HUES64 (cell line): ENCODE results near the gene PDE3A.
"Not testable (repeated sequence)": the region's sequence is repeated elsewhere in the genome, so short reads cannot be mapped to it uniquely, and the experiment has no call there.

ENCODE experiments used
- H3K27ac ChIP-seq: 2 replicates; pipeline ENCODE4 v1.7.0; 2013; ENCODE audit warnings: low read depth, low read length, inconsistent platforms
- H3K27me3 ChIP-seq: 2 replicates; pipeline ENCODE4 v1.6.1; 2013; ENCODE audit warnings: mild to moderate bottlenecking, low read length; ENCODE audit not compliant: insufficient read depth
- H3K36me3 ChIP-seq: 2 replicates; pipeline ENCODE4 v1.6.1; 2013; ENCODE audit warnings: mild to moderate bottlenecking, low read length; ENCODE audit not compliant: insufficient read depth
- H3K4me1 ChIP-seq: 2 replicates; pipeline ENCODE4 v1.6.1; 2013; ENCODE audit warnings: mild to moderate bottlenecking, low read length, moderate library complexity; ENCODE audit not compliant: insufficient read depth
- H3K4me3 ChIP-seq: 2 replicates; pipeline ENCODE4 v1.5.1; 2013; ENCODE audit warnings: mild to moderate bottlenecking, low read length, moderate library complexity
- H3K9ac ChIP-seq: 2 replicates; pipeline ENCODE4 v1.6.1; 2013; ENCODE audit warnings: mild to moderate bottlenecking, low read depth, low read length
- H3K9me3 ChIP-seq: 2 replicates; pipeline ENCODE4 v1.6.1; 2013; ENCODE audit warnings: low read depth, low read length; ENCODE audit not compliant: insufficient read depth
- WGBS: fragments of 150-250, 120-280 bp; methylation state at CpG from one replicate; pipeline ENCODE4 v1.1.7; 2013; ENCODE audit warnings: missing lambda C conversion rate; 5-methylcytosine and 5-hydroxymethylcytosine counted together

Gene PDE3A

DNA sequence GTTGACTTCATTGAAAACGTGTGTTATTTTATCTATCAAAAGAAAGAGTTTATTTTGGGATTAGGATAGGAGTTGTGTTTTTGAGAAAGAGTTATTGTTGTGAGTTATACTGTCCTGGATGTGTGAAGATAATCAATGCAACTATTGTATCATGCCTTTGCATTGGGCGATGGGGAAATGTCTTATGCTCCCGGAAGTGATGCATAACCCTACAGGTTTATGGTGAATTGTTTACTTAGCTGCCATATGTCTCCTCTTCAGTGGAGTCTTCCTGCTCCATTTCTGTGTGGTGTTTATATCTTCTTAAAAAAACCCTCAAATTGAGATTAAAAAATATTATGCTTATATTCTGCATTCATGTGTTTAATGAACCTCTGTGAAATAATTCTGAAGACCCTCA lies 6.5 kb downstream of the PDE3A start:
- 68% methylated on average over 3 of the region's 3 CpGs for WGBS
- H3K9me3 ChIP-seq: no peaks in the 10 kb centered on the region

DNA sequence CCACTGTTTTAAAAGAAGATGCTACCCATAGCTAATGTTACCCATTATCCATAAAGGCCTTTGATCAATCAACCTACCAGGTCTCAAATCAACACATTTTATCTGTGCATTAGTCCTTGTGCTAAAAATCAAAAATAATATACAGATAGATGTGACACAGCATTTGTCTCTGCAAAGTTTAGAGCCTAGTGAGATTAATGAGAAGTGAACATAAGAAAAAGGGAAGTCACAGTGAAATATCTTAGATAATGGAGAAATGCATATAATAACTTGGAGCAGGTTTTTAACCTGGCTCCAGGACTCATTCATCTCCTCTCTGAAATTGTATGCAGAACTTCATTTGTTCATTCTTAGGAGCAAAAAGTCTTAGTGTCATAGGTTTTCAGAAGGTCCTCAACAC lies 7.2 kb downstream of the PDE3A start:
- Histone ChIP-seq H3K4me3 (no peak overlapping the region), H3K9me3 (no peaks in the 10 kb centered on the region), H3K27ac (no peak overlapping the region), H3K36me3 (no peaks in the 10 kb centered on the region), H3K4me1 (peaks cover 12% of the 10 kb centered on the region), H3K27me3 (peaks cover 15% of the 10 kb centered on the region), H3K9ac (no peak overlapping the region)

More for the DNA sequence above, 6.5 kb downstream of the PDE3A start:
- H3K36me3 ChIP-seq: no peaks in the 10 kb centered on the region
- H3K9ac ChIP-seq: no peak overlapping the region
- no peak overlapping the region for H3K27ac ChIP-seq
- no peak overlapping the region for H3K4me3 ChIP-seq
- H3K4me1 ChIP-seq: peaks cover 15% of the 10 kb centered on the region
- H3K27me3 ChIP-seq: peaks cover 23% of the 10 kb centered on the region

DNA sequence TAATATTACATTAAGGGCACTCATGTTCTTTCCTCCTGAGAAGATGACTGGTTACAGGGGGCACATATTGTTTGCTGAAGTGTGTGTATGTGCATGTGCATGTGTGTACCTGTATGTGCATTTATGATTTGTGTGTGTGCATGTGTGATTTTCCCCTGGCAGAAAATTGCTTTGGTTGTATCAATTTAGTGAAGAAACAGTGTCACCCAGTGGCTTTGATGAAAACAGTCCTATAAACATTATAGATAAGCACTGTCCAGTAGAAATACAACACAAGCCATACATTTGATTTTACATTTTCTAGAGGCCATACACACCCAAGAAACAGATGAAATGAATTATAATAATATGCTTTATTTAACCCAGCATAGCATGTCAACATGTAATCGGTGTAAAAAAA lies 8.6 kb downstream of the PDE3A start:
- no peak overlapping the region for H3K9ac ChIP-seq
- H3K27ac ChIP-seq: no peak overlapping the region
- 0 out of 2 replicates have a peak, but pooled peaks cover 2% of the 10 kb centered on the region for H3K27me3 ChIP-seq
- H3K9me3 ChIP-seq: no peaks in the 10 kb centered on the region
- H3K36me3 ChIP-seq: no peaks in the 10 kb centered on the region
- WGBS: 80% methylated on average over 1 of the region's 1 CpG
- no peaks in the 10 kb centered on the region for H3K4me1 ChIP-seq
- no peak overlapping the region for H3K4me3 ChIP-seq

DNA sequence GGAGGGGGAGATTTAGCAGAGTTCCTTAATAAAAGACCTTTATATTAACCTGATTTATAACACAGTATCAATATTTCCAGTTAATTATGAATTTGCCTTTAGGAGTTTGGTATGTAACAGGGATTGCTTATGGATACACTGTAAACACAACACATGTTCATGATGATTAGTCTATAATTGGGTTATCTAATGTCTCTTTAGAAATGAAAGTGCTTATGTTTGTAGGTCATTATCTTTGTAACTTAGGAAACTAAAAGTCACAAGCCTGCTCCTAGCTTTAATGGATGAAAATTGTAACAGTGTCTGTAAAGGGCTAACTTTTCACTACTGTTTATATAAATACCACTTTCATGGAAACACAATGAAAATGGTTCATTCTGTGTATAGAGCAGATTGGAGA lies 9.4 kb downstream of the PDE3A start:
- no peaks in the 10 kb centered on the region for H3K27me3 ChIP-seq
- no peak overlapping the region for H3K27ac ChIP-seq
- no peak overlapping the region for H3K9ac ChIP-seq
- H3K4me3 ChIP-seq: no peak overlapping the region
- no peaks in the 10 kb centered on the region for H3K36me3 ChIP-seq
- H3K4me1 ChIP-seq: no peaks in the 10 kb centered on the region
- no peaks in the 10 kb centered on the region for H3K9me3 ChIP-seq

DNA sequence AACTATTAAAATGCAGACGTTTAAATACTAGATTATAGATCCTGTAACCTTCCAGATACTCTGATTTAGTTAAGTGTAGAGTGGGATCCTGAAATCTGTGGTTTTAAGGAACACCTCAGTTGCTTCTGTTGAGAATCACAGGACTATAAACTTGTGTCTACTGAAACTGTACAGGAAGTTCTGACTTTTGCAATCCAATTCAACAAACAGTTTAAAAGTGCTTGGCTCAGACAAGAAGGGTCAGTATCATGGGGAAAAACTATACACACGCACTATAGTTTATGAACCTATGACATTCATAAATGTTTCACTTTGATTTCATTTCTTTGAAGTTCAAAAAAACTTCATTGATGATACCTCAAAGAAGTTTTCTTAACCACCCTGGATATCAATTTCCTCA lies 13.8 kb downstream of the PDE3A start:
- 94% methylated on average over 1 of the region's 2 CpGs for WGBS
- no peaks in the 10 kb centered on the region for H3K36me3 ChIP-seq
- no peak overlapping the region for H3K4me3 ChIP-seq
- no peak overlapping the region for H3K27ac ChIP-seq
- peaks cover 3% of the 10 kb centered on the region; the same call in 1 of the 2 replicates for H3K9me3 ChIP-seq
- H3K4me1 ChIP-seq: no peaks in the 10 kb centered on the region
- no peak overlapping the region for H3K9ac ChIP-seq
- H3K27me3 ChIP-seq: no peaks in the 10 kb centered on the region

DNA sequence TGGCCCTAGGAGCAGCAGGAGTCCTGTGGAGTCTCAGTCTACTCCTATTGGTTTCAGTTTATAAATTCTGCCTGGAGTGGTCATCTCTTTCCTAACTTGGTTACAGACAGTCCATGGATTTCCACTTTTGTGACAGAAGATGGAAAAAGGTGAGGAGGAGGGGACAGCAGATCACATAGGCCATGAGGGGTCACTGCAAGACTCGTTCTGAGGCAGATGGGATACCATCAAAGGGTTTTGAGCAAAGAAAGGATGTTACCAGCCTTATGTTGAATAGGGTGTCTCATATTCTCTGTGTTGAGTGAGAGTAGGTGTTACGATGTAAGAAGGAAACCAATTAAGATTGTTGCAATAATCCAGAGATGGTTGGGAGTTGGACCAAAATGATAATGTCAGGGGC lies 15.3 kb downstream of the PDE3A start:
- Histone ChIP-seq H3K27me3 (no peaks in the 10 kb centered on the region), H3K9me3 (peaks cover 3% of the 10 kb centered on the region; the same call in 1 of the 2 replicates), H3K4me3 (no peak overlapping the region), H3K4me1 (no peaks in the 10 kb centered on the region), H3K27ac (no peak overlapping the region), H3K36me3 (no peaks in the 10 kb centered on the region), H3K9ac (no peak overlapping the region)
- WGBS: 83% methylated on average over 2 of the region's 2 CpGs

DNA sequence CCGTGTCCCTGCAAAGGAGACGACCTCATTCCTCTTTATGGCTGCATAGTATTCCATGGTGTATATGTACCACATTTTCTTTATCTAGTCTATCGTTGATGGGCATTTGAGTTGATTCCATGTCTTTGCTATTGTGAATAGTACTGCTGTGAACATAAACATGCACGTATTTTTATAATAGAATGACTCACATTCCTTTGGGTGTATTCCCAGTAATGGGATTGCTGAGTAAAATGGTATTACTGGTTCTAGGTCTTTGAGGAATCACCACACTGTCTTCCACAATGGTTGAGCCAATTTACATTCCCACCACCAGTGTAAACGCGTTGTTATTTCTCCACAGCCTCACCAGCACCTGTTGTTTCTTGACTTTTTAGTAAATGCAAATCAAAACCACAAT lies 16.5 kb downstream of the PDE3A start:
- H3K27ac ChIP-seq, H3K36me3 ChIP-seq, H3K4me1 ChIP-seq, H3K27me3 ChIP-seq, H3K4me3 ChIP-seq, H3K9ac ChIP-seq, H3K9me3 ChIP-seq: not testable (repeated sequence)
- WGBS: 88% methylated on average over 5 of the region's 6 CpGs

DNA sequence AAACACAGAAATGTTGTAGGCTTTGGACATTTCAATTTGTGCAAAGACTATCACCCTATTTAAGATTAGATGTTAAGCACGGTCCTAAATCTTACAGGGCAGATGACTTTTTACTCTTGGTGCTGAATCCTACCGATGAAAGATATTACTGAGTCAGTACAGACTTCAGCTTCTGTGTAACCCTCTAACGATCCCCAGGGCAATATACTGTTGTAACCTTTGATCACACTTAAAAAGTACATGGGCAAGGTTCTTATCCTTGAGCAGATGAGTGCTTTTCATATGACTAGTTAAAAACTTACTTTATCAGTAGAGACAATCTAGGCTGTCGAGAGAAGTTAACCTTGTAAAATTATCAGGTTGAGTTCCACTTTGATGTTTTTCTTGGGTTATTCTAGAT lies 22.5 kb downstream of the PDE3A start:
- H3K27me3 ChIP-seq: no peaks in the 10 kb centered on the region
- H3K4me1 ChIP-seq: no peaks in the 10 kb centered on the region
- WGBS: 93% methylated on average over 4 of the region's 4 CpGs
- H3K9ac ChIP-seq: no peak overlapping the region
- no peaks in the 10 kb centered on the region for H3K9me3 ChIP-seq
- no peaks in the 10 kb centered on the region for H3K36me3 ChIP-seq
- no peak overlapping the region for H3K4me3 ChIP-seq
- H3K27ac ChIP-seq: no peak overlapping the region

DNA sequence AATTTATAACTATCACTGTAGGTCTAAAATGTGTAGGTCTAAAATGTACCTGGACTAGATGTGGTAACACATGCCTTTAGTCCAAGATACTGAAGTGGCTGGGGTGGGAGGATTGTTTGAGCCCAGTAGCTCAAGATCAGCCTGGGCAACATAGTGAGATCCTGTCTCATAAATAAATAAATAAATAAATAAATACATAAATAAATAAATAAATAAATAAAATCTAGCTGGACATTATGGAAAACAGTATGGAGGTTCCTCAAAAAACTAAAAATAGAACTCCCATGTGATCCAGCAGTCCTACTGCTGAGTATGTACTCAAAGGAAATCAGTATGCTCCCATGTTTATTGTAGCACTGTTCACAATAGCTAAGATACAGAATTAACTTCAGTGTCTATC lies 24.0 kb downstream of the PDE3A start:
- Histone ChIP-seq H3K4me3 (no peak overlapping the region), H3K9me3 (no peaks in the 10 kb centered on the region), H3K9ac (no peak overlapping the region), H3K27me3 (no peaks in the 10 kb centered on the region), H3K36me3 (no peaks in the 10 kb centered on the region), H3K27ac (no peak overlapping the region), H3K4me1 (no peaks in the 10 kb centered on the region)

DNA sequence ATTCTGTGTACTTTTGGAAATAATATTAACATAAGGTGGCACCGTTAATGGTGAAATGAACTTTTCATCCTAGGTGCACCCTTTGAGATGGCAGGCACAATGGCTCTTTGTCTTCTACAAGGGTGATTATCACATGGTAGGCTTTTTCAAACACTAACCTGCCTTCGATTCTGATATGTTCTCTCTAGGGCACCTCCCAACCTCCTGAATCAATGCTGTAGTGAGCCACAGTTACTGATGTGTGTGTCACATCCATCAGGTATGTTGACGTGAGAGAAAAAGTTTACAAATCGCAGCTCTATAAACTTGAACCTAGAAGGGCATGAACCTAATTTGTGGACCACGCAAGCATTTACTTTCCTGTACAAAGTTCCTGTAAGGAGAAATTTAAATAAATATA lies 25.4 kb downstream of the PDE3A start:
- H3K9me3 ChIP-seq: no peaks in the 10 kb centered on the region
- no peaks in the 10 kb centered on the region for H3K4me1 ChIP-seq
- H3K27me3 ChIP-seq: no peaks in the 10 kb centered on the region
- H3K9ac ChIP-seq: no peak overlapping the region
- no peak overlapping the region for H3K4me3 ChIP-seq
- H3K27ac ChIP-seq: no peak overlapping the region
- no peaks in the 10 kb centered on the region for H3K36me3 ChIP-seq
- 94% methylated on average over 5 of the region's 5 CpGs for WGBS

DNA sequence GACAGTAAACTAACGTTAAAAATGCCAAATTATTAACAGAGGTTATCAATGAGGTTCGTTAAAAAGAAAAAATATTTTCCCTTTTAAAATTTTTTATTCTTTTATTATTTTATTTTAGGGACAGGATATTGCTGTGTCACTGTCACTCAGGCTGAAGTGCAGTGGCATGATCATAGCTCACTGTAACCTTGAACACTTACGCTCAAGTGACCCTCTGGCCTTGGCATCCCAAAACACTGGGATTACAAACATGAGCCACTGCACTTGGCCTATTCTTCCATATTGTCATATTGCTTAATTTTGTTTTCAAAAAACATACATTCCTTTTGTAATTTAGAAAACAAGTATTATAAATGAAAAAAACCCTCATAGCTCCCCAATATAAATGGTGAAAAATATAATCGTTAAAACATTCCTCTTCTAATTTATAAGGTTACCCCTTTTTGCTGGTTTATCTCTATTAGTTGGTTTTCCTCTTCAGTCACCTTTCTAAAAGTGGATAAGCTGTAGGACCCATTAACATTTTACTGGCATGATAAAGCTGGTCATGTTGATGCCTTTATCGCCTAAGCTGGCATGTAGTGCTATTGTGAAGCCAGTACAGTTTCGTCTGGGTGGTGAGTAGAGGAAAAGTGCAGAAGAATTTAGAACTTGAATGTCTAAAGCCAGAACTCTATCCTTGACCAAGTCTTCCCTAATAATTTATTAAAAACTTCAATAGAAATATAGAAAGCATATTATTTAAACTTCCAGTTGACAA lies 27.6 kb downstream of the PDE3A start:
- H3K36me3 ChIP-seq: no peaks in the 10 kb centered on the region
- no peak overlapping the region for H3K9ac ChIP-seq
- H3K4me1 ChIP-seq: no peaks in the 10 kb centered on the region
- no peak overlapping the region for H3K4me3 ChIP-seq
- no peak overlapping the region for H3K27ac ChIP-seq
- no peaks in the 10 kb centered on the region for H3K27me3 ChIP-seq
- no peaks in the 10 kb centered on the region for H3K9me3 ChIP-seq
- over 99% methylated on average over 4 of the region's 6 CpGs for WGBS

DNA sequence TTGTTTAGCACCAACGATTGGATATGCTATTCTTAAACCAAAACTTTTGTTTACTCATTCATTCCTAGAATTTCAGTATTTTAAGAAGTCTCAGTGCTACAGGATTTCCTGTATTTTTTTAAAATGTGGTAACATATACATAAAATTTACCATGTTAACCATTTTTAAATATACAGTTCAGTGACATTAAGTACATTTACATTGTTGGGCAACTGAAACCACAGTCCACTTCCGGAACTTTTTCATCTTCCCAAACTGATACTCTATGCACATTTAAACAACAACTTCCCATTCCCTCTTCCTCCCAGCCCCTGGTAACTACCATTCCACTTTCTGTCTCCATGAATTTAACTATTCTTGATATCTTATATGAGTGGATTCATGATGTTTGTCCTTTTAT lies 30.3 kb downstream of the PDE3A start:
- H3K36me3 ChIP-seq: no peaks in the 10 kb centered on the region
- peaks cover 13% of the 10 kb centered on the region; the same call in 1 of the 2 replicates for H3K4me1 ChIP-seq
- no peaks in the 10 kb centered on the region for H3K27me3 ChIP-seq
- no peak overlapping the region for H3K9ac ChIP-seq
- H3K4me3 ChIP-seq: no peak overlapping the region
- WGBS: 85% methylated on average over 1 of the region's 2 CpGs
- no peaks in the 10 kb centered on the region for H3K9me3 ChIP-seq
- H3K27ac ChIP-seq: no peak overlapping the region
